Ishikawa (cell line): Measurements from ENCODE around the gene ZNF3.

Experiments
- CEBPB ChIP-seq: IDR thresholded peaks from 2 replicates; pipeline ENCODE4 v1.6.1; 2012
- CREB1 ChIP-seq: IDR thresholded peaks from 2 replicates; pipeline ENCODE4 v1.6.1; 2012; ENCODE audit warnings: low read depth
- EP300 ChIP-seq: IDR thresholded peaks from 2 replicates; pipeline ENCODE4 v1.6.1; 2012; ENCODE audit warnings: borderline replicate concordance
- FOXM1 ChIP-seq: IDR thresholded peaks from 2 replicates; pipeline ENCODE4 v1.6.1; 2012; ENCODE audit warnings: low read depth, borderline replicate concordance
- NFIC ChIP-seq: IDR thresholded peaks from 2 replicates; pipeline ENCODE4 v1.6.1; 2012
- RAD21 ChIP-seq: IDR thresholded peaks from 2 replicates; pipeline ENCODE4 v1.6.1; 2012; ENCODE audit warnings: low read depth
- TAF1 ChIP-seq: IDR thresholded peaks from 2 replicates; pipeline ENCODE4 v1.6.1; 2012; ENCODE audit warnings: low read depth, mild to moderate bottlenecking
- TCF12 ChIP-seq: IDR thresholded peaks from 2 replicates; pipeline ENCODE4 v1.6.1; 2012; ENCODE audit warnings: low read depth
- TEAD4 ChIP-seq: IDR thresholded peaks from 2 replicates; pipeline ENCODE4 v1.6.1; 2012
- USF1 ChIP-seq: IDR thresholded peaks from 2 replicates; pipeline ENCODE4 v1.6.1; 2012
- YY1 ChIP-seq: IDR thresholded peaks from 2 replicates; pipeline ENCODE4 v1.6.1; 2012; ENCODE audit warnings: low read depth
- TF ChIP-seq, protein P1 (sequence below): IDR thresholded peaks from 2 replicates; pipeline ENCODE4 v1.6.1; 2012; ENCODE audit warnings: low read depth, mild to moderate bottlenecking
- TF ChIP-seq, protein P2 (sequence below): IDR thresholded peaks from 2 replicates; pipeline ENCODE4 v1.6.1; 2012

DNA sequence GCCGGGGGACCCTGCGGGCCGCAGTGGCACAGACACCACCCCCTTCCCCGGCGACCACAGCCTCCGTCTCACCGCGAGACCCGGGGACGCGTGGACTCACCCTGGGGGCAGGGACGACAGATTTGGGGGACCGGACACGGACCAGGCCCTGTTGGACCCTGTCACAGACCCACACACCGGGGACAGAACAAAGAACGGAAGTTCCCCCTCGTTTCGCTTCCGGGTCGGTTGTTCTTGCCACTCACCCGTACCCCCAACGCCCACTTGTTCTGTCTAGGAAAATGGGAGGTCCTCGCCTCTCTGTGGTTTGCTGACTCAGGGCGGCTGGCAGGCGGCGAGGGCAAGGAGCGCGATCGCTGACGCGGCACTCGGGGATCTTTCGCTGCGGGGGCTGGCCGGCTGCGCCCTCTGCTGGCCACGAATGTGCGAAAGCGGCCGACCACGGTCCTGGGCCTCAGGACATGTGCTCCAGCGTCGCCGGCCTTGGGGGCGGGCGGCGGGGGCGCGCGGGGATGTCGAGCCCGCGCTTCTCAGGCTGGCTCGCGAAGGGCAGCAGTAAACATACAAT lies at the start of gene ZNF3:
- TF ChIP-seq TAF1 (peak; percentile 67), TEAD4 (no peak), FOXM1 (no peak), CEBPB (no peak), TCF12 (no peak; the same call in 1 of the 2 replicates), EP300 (peak; percentile 27; the same call in 1 of the 2 replicates), YY1 (0 out of 2 replicates have a peak, but pooled peaks have one; percentile 19), RAD21 (peak; percentile 74), USF1 (peak; percentile 35), CREB1 (peak; percentile 56; the same call in 1 of the 2 replicates), NFIC (no peak)
- TF ChIP-seq, protein P1, sequence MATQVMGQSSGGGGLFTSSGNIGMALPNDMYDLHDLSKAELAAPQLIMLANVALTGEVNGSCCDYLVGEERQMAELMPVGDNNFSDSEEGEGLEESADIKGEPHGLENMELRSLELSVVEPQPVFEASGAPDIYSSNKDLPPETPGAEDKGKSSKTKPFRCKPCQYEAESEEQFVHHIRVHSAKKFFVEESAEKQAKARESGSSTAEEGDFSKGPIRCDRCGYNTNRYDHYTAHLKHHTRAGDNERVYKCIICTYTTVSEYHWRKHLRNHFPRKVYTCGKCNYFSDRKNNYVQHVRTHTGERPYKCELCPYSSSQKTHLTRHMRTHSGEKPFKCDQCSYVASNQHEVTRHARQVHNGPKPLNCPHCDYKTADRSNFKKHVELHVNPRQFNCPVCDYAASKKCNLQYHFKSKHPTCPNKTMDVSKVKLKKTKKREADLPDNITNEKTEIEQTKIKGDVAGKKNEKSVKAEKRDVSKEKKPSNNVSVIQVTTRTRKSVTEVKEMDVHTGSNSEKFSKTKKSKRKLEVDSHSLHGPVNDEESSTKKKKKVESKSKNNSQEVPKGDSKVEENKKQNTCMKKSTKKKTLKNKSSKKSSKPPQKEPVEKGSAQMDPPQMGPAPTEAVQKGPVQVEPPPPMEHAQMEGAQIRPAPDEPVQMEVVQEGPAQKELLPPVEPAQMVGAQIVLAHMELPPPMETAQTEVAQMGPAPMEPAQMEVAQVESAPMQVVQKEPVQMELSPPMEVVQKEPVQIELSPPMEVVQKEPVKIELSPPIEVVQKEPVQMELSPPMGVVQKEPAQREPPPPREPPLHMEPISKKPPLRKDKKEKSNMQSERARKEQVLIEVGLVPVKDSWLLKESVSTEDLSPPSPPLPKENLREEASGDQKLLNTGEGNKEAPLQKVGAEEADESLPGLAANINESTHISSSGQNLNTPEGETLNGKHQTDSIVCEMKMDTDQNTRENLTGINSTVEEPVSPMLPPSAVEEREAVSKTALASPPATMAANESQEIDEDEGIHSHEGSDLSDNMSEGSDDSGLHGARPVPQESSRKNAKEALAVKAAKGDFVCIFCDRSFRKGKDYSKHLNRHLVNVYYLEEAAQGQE = no peak
- TF ChIP-seq, protein P2, sequence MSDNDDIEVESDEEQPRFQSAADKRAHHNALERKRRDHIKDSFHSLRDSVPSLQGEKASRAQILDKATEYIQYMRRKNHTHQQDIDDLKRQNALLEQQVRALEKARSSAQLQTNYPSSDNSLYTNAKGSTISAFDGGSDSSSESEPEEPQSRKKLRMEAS = peak; percentile 98
